Transverse colon (tissue), 4 donors: ENCODE measurements around the gene KRT7. TPM values are rescaled to one million over a fixed set of nuclear protein-coding genes. Genes with fewer than 3 reads are reported as not detected.

Experiments
- DNase-seq: peaks from one replicate; pipeline ENCODE4 v3.0.0-alpha.2; 2019
- H3K27ac ChIP-seq, 4 donors: fragments of 200-600 bp; sonication (generic); 2 replicates each; pipeline ENCODE4 v1.5.1; 2016 to 2018; ENCODE audit warnings: inconsistent platforms in 4 of 4
- H3K27me3 ChIP-seq: fragments of 200-600 bp; sonication (generic); 2 replicates; pipeline ENCODE4 v1.5.1; 2017; ENCODE audit warnings: inconsistent platforms
- H3K36me3 ChIP-seq, 4 donors: fragments of 200-600 bp; sonication (generic); 2 replicates each; pipeline ENCODE4 v1.5.1; 2017 to 2019; ENCODE audit warnings: inconsistent platforms in 4 of 4
- H3K4me1 ChIP-seq, 4 donors: fragments of 200-600 bp; sonication (generic); 2 replicates each; pipeline ENCODE4 v1.5.1; 2017 to 2020; ENCODE audit warnings: inconsistent platforms in 4 of 4
- H3K4me3 ChIP-seq, 4 donors: fragments of 200-600 bp; sonication (generic); 1 replicate in 1 of 4; 2 replicates in 3 of 4; pipeline versions ENCODE4 v1.5.1 to v1.6.1; 2017 to 2019; ENCODE audit warnings: inconsistent platforms in 4 of 4
- H3K9me3 ChIP-seq, 2 donors: fragments of 200-600 bp; sonication (generic); 2 replicates each; pipeline ENCODE4 v1.5.1; 2017 to 2019; ENCODE audit warnings: inconsistent platforms in 2 of 2
- EP300 ChIP-seq: sonication (generic); formaldehyde crosslinking; IDR thresholded peaks from one replicate; pipeline ENCODE4 v1.6.1; 2017; ENCODE audit warnings: antibody characterized with exemption, low read depth
- POLR2A ChIP-seq: fragments of 450-650 bp; IDR thresholded peaks from one replicate; pipeline ENCODE4 v1.6.1; 2016; ENCODE audit warnings: antibody characterized with exemption, mild to moderate bottlenecking, moderate library complexity
- POLR2AphosphoS5 ChIP-seq, 3 donors: sonication (generic); formaldehyde crosslinking; IDR thresholded peaks; one replicate each; pipeline ENCODE4 v1.6.1; 2016; ENCODE audit warnings: antibody characterized with exemption in 3 of 3
- WGBS, 2 donors: methylation state at CpG; one replicate each; pipeline ENCODE4 v1.1.5; 2018; ENCODE audit warnings: low coverage in 1 of 2; 5-methylcytosine and 5-hydroxymethylcytosine counted together
- in situ Hi-C, 4 donors: fragments of 200-750 bp; cut with MboI; loops; one replicate each; pipeline versions ENCODE4 v1.15.0 to v1.15.1; 2017; ENCODE audit warnings: low sequenced_read_pairs in 3 of 4, low pct_ligation_motif_present in 1 of 4, low pct_unique_long_range_greater_than_20kb in 1 of 4
- intact Hi-C: fragments of 100-400 bp; cut with DNase I; formaldehyde crosslinking; loops from one replicate; pipeline ENCODE4 v1.15.1; 2023; ENCODE audit warnings: low total_unique reads
- total RNA-seq, 4 donors: library from RNA; depleted of rRNA; stranded (reverse); fragments of >200 nt; gene quantifications; one replicate each; pipeline ENCODE4 v1.1.0, GENCODE V29; 2016
- TF ChIP-seq, protein P1 (sequence below), 5 experiments: fragments of 200-600 bp in 3 of 5; fragments of 450-650 bp in 2 of 5; sonication (generic) in 3 of 5; IDR thresholded peaks; 1 replicate in 2 of 5; 2 replicates in 3 of 5; pipeline ENCODE4 v1.5.1; 2016 to 2017; ENCODE audit warnings: antibody characterized with exemption in 5 of 5, inconsistent platforms in 3 of 5, mild to moderate bottlenecking in 2 of 5, moderate library complexity in 1 of 5

KRT7 gene
- total RNA-seq, 4 donors from 2014 or later: 0.75 to 1.6 (median 0.95) TPM; not detected in 1

DNA sequence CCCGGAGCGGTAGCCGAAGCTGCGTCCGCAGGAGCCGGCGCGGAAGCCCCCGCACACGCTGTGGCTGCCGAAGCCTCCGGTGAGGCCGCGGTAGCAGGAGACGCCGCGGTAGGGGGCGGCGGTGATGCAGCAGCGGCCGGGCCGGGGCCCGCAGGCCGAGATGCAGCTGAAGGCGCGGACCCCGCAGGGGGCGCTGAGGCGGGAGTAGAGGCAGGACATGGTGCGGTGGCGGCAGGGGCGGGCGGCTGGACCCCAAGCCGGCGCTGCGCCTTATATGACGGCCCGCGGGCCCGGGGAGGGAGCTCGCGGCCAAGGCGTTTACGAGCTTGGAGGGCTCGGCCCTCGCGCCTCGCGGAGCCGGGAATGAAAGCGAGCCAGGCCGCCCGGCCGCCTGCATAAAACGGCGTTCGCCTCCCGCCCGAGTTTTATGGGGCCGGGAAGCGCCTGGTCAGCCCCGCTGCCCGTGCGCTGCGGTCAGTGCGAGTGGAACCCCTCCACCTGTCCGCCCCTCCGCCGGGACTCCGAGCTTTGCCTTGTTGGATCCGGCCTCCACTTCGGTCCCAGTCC, 25.4 kb downstream of the KRT7 start:
- H3K4me3 ChIP-seq: peak overlapping the region in 1 of 4 donors; percentile 22
- no peaks in the 10 kb centered on the region for H3K36me3 ChIP-seq
- H3K27me3 ChIP-seq: peaks cover 54% of the 10 kb centered on the region
- TF ChIP-seq POLR2AphosphoS5 (IDR thresholded peaks at IDR 0.05) (no peak), EP300 (no peak), POLR2A (no peak)
- TF ChIP-seq, protein P1, sequence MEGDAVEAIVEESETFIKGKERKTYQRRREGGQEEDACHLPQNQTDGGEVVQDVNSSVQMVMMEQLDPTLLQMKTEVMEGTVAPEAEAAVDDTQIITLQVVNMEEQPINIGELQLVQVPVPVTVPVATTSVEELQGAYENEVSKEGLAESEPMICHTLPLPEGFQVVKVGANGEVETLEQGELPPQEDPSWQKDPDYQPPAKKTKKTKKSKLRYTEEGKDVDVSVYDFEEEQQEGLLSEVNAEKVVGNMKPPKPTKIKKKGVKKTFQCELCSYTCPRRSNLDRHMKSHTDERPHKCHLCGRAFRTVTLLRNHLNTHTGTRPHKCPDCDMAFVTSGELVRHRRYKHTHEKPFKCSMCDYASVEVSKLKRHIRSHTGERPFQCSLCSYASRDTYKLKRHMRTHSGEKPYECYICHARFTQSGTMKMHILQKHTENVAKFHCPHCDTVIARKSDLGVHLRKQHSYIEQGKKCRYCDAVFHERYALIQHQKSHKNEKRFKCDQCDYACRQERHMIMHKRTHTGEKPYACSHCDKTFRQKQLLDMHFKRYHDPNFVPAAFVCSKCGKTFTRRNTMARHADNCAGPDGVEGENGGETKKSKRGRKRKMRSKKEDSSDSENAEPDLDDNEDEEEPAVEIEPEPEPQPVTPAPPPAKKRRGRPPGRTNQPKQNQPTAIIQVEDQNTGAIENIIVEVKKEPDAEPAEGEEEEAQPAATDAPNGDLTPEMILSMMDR (IDR thresholded peaks at IDR 0.05): no peak
- no peaks in the 10 kb centered on the region for H3K9me3 ChIP-seq
- in situ Hi-C loops: no loop called here
- peaks cover 0 to 7% (median 6%) of the 10 kb centered on the region in 4 donors for H3K4me1 ChIP-seq
- WGBS, 2 donors: 12% methylated on average over 45 of the region's 72 CpGs; no CpG with 5 or more reads in 1 of the 2 donors
- H3K27ac ChIP-seq: no peak overlapping the region
- intact Hi-C loops: no loop called here
- no peak for DNase-seq

DNA sequence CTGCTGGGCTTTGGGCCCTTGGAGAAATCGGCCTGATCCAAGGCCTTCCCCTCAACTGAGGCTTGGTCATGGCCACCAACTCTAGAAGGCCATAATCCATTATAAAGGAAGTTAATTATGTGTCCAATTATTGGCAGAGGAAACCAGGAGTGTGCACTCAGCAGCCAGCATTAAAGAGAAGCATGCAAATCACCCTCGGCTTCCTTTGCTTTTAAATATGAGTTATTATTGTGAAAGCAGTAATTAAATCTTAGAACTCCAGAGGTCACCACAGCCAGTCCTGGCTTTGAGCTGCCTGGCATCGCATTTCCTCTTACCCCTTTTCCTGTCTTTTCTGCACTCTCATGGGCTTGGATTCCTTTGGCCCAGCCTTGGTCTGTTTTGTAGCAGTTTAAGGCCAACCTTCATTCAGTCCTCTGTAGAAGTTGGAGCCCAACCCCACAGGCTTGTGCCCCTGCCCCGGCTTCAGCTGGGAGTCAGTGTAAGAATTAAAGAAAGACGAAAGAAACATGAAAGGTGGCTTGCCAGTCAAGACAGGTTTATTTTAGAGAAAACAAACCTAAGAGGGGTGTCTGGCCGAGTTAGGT, 26.7 kb downstream of the KRT7 start:
- Histone ChIP-seq H3K4me1 (peaks cover 0 to 7% (median 6%) of the 10 kb centered on the region in 4 donors), H3K27ac (no peak overlapping the region), H3K27me3 (peaks cover 54% of the 10 kb centered on the region), H3K36me3 (no peaks in the 10 kb centered on the region), H3K9me3 (no peaks in the 10 kb centered on the region), H3K4me3 (no peak overlapping the region)
- WGBS, 2 donors: 73 to 81% methylated on average over 4 to 6 of the region's 6 CpGs
- no peak for DNase-seq
- TF ChIP-seq POLR2AphosphoS5 (IDR thresholded peaks at IDR 0.05): no peak
- TF ChIP-seq EP300: no peak
- TF ChIP-seq, protein P1 (IDR thresholded peaks at IDR 0.05): no peak
- in situ Hi-C loops: no loop called here
- intact Hi-C loops: no loop called here

DNA sequence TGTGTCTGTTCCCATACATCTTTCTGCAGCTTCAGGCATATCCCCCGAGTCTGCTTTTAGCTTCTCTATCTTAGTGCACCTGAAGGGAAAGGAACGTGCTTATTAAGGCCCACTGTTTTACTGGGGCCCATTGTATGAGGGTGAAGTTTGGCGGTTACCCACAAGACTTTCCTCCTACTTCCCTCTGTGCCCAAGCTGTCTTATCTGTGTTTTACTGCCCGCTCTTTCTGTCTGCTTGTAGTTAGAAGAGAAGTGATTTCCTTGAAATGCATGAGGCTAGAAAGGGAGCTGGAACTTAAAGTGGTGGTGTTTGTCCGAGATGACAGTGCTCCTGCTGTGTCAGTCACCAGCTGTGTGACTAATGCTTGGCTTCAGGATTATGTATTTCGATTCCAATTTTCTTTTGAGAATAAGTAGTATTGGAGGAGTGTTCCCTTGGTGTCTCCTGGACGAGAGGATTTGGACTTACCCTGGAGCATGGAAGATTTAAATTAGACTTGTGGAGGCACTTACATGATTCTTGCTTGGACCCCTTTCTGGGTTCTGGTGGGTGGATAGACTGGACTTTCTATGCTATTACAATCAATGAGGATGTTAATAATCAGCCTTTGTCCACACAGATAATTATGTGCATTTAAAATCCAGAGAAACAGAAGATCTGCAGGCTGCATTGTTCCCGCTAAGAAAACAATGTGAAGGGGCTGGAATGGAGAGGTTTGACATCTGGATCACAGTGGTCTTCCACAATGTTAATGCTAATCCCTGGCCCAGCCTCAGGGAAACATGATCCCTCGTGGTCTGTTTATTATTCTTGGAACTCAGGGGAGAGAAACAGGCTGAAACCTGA, 27.5 kb downstream of the KRT7 start:
- DNase-seq: no peak
- intact Hi-C loops: no loop called here
- H3K36me3 ChIP-seq: no peaks in the 10 kb centered on the region
- H3K4me1 ChIP-seq: peaks cover 0 to 7% (median 6%) of the 10 kb centered on the region in 4 donors
- no peak overlapping the region for H3K27ac ChIP-seq
- no peak overlapping the region for H3K4me3 ChIP-seq
- peaks cover 50% of the 10 kb centered on the region for H3K27me3 ChIP-seq
- WGBS, 2 donors: 67 to 72% methylated on average over 8 to 9 of the region's 9 CpGs
- TF ChIP-seq POLR2A (no peak), EP300 (no peak), POLR2AphosphoS5 (IDR thresholded peaks at IDR 0.05) (no peak)
- TF ChIP-seq, protein P1 (IDR thresholded peaks at IDR 0.05): no peak
- no peaks in the 10 kb centered on the region for H3K9me3 ChIP-seq
- in situ Hi-C loops: no loop called here

DNA sequence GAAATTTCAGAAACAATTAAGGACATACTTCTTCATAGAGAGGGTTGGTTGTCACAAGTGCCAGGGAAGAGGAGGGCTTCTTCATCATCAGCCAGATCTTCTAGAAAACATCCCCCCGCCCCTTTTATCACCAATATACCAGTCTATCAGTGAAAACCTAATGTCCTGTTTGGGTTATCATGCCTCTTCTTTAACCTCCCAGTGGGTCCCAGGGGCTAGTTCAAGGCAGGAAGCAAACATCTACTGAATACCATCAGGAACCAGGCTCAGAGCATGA, 28.1 kb downstream of the KRT7 start:
- Histone ChIP-seq H3K27me3 (peaks cover 47% of the 10 kb centered on the region), H3K36me3 (no peaks in the 10 kb centered on the region), H3K9me3 (no peaks in the 10 kb centered on the region), H3K4me1 (peaks cover 0 to 7% (median 6%) of the 10 kb centered on the region in 4 donors), H3K27ac (no peak overlapping the region), H3K4me3 (no peak overlapping the region)
- TF ChIP-seq POLR2A (no peak), POLR2AphosphoS5 (IDR thresholded peaks at IDR 0.05) (no peak), EP300 (no peak)
- TF ChIP-seq, protein P1 (IDR thresholded peaks at IDR 0.05): no peak
- in situ Hi-C loops: no loop called here
- intact Hi-C loops: no loop called here
- no peak for DNase-seq
- WGBS, 2 donors: 85% methylated on average over 1 of the region's 1 CpG; no CpG with 5 or more reads in 1 of the 2 donors
